Activated T-helper 9 cell treated with anti-CD3 and anti-CD28 coated beads, Interleukin-2, amount 50 U/mL, for 16 hours (primary cell): ENCODE data around the gene IRF2.

ENCODE experiments used
- DNase-seq: peaks from one replicate; pipeline ENCODE4 v3.0.0-alpha.2; 2020; ENCODE audit warnings: low read depth

Gene IRF2

GRCh38 chr4:184432127-184432922 is 42.0 kb downstream of the IRF2 start:
- no peak for DNase-seq

- no peak for DNase-seq
Observed at GRCh38 chr4:184430163-184430562, 44.2 kb downstream of the IRF2 start.

GRCh38 chr4:184428787-184429186 is 45.6 kb downstream of the IRF2 start:
- no peak for DNase-seq

DNA sequence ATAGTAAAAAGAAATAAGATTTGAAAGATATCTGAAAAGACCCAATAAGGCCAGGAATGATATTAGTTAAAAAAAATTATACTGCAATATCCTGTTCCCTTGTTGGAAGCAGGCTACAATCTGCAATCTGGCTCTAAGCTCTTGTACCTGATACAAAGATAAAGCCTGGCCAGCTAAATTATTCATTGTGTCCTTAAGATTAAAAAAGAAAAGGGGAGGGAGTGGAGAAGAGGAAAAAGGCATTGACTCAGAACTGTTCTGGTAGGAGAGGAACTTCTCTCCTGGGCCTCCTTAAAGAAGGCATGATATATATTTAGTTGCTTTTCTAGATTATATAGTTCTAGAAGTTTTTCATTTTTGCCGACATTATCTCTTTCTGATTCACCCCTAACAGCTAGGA is 46.7 kb downstream of the IRF2 start:
- DNase-seq = no peak

DNA sequence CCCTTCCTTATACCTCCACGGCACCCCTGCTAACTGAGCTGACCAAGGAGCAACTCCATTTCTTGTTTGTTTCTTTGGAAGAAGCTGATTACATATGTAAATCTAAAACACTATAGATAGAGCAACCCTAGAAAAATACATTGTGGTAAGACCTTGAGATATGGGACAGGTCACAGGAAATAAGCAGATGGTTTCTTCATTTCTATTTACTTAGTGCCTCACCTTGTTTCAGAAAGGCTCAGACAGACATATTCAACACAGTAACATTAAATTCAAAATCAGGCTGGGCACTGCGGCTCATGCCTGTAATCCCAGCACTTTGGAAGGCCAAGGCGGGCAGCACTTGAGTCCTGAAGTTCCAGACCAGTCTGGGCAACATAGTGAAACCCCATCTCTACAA is 47.3 kb downstream of the IRF2 start:
- no peak for DNase-seq

DNA sequence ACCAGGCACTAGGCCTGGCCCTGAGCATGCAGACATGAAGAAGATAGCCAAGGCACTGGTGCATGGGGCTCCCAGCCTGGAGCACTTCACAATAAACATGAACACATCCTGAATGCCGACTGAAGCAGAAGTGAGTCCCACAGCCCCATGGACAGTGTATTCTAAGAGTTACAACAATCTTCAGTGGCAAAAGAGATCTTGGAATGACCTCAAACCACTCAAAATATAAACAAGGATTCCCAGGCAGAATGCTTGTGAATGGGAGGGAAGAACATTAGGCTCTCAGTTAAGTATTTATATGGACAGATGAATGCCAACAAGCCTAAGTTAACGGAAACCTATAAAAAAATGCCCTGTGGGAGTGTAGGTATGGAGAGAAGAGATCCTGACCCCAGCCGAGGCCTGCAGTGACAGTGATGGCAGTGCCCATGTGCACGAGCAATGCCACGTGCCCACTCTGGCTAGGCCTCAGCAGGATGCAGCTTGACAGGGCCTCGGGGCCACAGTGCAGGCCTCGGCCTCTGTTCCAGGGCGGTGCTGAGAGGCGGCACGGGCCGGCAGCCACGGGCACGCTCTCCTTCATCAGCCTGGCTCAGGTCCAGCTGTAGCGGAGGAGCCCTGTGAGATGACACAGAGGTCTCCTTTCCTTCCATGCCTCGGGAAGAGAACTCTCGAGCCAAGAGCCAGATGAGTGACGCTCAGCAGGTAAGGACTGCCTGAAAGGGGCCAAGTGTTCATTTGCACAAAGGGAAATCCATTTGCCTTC is 49.2 kb downstream of the IRF2 start:
- DNase-seq = no peak

DNA sequence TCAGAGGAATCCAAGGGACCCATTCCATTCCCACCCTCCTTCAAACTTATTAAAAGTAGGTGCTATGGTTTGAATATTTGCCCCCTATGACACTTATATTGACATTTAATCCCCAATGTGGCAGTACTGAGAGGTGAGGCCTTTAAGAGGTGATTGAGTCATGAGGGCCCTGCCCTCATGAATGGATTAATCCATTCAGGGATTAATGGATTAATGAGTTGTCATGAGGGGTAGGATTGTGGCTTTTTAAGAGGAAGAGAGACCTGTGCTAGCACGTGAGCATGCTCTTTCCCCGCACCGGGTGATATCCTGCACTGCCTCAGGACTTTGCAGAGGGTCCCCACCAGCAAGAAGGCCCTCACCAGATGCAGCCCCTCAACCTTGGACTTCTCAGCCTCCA is 50.1 kb downstream of the IRF2 start:
- no peak for DNase-seq

GRCh38 chr4:184423003-184423686 is 51.2 kb downstream of the IRF2 start:
- no peak for DNase-seq

DNA sequence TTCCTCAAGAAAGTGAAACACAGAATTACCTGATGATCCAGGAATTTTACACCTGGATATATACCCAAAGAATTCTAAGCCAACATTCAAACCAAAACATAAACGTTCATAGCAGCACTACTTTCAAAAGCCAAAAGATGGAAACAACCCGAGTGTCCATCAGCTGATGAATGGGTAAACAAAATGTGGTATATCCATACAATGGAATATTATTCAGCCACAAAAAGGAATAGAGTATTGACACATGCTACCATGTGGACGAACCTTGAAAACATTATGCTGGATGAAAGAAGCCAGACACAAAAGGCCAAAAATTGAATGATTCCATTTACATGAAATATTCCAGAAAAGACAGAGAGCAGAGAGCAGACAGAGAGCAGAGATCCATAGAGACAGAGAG is 52.0 kb downstream of the IRF2 start:
- no peak for DNase-seq

- DNase-seq = no peak
Observed at GRCh38 chr4:184421533-184422155, 52.7 kb downstream of the IRF2 start.

DNA sequence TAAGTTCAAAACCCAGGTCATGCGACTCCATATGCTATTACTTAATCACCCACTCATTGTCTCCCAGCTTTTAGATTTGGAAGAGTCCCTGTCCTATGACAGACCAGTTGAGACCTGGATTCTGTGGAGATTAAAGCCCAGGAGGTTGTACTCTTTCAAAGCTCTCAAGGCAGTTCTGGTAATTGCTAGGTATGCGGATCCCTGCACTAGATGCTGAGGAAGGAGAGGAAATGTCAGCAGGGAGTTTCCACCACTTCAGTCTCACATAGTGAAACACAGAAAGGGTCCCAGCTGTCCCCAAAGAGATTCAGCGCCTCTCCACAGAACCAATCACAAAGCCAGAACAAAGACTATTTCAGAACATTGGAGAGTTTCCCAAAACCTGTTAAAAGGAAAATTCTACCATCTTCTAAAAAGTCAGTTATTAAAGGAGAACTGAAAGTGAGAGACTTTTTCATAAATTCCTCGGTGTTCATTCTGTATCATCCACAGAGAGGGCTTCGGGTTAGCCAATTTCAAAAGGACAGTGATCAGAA is 53.4 kb downstream of the IRF2 start:
- DNase-seq = no peak

- DNase-seq = no peak
Observed at GRCh38 chr4:184420402-184420801, 53.9 kb downstream of the IRF2 start.

DNA sequence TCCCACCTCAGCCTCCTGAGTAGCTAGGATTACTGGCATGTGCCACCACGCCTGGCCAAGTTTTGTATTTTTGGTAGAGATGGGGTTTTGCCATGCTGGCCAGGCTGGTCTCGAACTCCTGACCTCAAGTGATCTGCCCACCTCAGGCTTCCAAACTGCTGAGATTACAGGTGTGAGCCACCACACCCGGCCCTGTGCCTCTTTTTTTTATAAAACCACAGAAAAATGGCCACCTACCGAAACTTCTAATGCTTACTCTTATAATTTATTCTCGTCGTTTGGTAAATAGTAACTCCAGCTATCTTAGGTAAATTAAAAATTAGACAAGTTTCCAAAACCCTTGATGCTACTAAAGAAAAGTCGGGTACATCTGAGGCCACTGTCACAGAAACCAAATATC is 54.4 kb downstream of the IRF2 start:
- DNase-seq = no peak

DNA sequence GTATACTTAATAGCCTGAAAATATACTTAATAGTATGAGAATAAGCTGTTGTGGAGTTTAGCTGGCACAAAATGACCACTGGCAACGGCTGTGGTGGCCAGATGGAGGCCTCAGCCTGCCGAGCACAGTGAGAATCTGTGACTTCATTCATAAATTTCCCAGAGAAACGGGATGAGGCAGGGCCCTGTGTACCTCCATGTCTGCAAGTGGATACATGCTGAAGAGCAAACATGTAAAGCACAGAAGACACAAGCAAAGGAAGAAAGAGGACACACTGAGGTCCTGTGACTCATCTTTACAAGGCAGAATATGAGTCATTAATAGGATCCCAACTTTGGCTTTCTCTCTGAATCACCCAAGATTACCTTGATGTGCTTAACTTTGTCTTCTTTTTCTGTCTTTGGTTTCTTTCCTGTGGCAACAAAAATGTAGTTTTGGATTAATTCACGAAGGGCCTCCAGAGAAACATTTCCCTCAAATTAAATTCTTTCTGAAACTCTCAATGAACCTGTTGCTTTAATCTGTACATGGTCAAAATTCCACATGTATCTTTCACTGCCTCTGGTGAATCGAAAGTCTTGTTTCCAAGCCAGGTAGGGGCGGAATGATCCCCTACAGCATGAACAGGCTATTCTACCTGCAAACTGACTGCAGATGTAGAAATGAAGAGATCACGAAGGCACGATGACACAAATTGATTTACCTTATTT is 56.4 kb downstream of the IRF2 start:
- no peak for DNase-seq

GRCh38 chr4:184416913-184417734 is 57.2 kb downstream of the IRF2 start:
- DNase-seq = peak; percentile 29

DNA sequence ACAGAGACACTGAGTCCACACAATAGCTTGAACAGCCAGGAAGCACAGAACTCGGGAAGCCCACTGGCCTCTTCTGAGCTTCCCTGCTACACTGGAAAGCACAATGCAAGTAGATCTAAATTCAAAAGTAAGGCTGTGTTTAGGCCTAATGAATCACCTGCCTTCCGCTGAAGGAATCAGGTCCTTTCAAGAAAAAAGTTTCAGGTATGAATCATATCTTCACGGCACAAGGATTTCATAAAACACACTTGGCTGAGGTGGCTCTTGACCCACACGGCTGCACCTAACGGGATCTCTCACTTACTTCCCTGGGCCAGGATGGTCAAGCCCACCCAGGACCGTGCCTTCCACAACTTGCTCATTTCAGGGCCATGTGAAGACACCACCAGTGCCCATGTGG is 59.3 kb downstream of the IRF2 start:
- DNase-seq = no peak

DNA sequence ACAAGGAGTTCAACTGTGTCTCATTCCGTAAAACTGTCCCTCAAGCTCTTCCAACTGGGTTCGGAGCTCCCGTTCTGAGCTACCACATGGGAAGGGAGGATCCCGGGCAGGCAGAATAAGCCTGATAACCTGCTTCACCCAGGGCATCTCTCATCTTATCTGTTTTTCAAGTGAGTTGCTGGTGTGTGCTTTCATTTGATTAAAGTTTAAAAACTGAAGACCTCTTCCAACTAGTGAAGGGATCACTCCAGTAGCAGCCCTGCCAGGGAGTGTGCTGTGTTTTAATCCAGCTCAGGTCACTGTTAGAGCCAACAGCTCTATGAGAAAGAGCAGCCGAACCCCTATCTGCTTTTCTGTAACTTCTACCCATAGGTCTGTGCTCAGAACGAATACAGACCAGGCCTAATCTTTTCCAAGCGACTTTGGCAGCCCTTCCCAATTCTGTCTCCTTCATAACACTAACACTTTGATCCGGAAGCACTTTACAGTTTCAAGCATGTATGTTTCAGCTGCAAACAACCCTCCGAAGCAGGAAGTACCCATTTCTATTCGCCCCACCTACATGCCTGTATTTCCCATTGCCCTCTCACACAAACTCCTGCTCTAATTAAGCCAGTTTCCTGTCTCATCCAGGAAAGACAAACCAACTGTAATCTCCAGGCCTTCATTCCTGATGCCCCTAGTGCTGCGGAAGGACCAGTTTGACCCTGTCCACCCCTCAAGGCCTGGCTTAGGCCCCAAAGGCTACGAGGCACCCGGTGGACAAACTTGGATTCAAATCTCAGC is 60.9 kb downstream of the IRF2 start:
- no peak for DNase-seq

DNA sequence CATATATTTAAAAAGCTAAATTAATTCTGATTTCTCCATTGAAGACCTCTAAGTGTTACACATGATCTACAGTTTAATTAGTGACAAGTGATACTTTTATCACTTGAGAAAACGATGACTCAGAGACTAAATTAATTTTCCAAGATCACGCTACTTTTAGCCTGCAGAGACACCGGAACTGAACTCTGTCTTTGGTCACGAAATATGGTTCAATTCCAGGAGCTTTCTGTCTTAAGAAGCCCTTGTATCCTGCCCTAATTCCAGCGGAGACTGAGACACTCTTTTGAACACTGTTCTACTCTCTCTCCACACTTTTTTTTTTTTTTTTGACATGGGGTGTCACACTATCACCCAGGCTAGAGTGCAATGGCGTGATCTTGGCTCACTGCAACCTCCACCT is 63.6 kb downstream of the IRF2 start:
- DNase-seq = no peak

- peak; percentile 15 for DNase-seq
Observed at GRCh38 chr4:184409911-184410692, 64.2 kb downstream of the IRF2 start.
